BE2C (cell line): ENCODE measurements around the gene RALGPS1.
A peak's percentile ranks its signal among the peaks of the same experiment; 100 is the strongest.

Experiments used
- DNase-seq: peaks from one replicate; pipeline ENCODE4 v3.0.0-alpha.2; 2020
- H3K27me3 ChIP-seq: fragments of 250-450 bp; sonication (Bioruptor Pico); 2 replicates; pipeline ENCODE4 v1.5.1; 2020; ENCODE audit warnings: mild to moderate bottlenecking
- H3K36me3 ChIP-seq: fragments of 250-450 bp; sonication (Bioruptor Pico); 2 replicates; pipeline ENCODE4 v1.5.1; 2020; ENCODE audit warnings: mild to moderate bottlenecking
- H3K4me1 ChIP-seq: fragments of 250-450 bp; sonication (Bioruptor Pico); 2 replicates; pipeline ENCODE4 v1.5.1; 2020
- H3K4me3 ChIP-seq: 2 replicates; pipeline ENCODE4 v1.5.1; 2011; ENCODE audit warnings: low read depth, low read length
- H3K9me3 ChIP-seq: fragments of 250-450 bp; sonication (Bioruptor Pico); 2 replicates; pipeline ENCODE4 v1.5.1; 2020
- CTCF ChIP-seq: IDR thresholded peaks from 2 replicates; pipeline ENCODE4 v1.5.1; 2012; ENCODE audit warnings: mild to moderate bottlenecking, low read depth, low read length

The RALGPS1 gene

DNA sequence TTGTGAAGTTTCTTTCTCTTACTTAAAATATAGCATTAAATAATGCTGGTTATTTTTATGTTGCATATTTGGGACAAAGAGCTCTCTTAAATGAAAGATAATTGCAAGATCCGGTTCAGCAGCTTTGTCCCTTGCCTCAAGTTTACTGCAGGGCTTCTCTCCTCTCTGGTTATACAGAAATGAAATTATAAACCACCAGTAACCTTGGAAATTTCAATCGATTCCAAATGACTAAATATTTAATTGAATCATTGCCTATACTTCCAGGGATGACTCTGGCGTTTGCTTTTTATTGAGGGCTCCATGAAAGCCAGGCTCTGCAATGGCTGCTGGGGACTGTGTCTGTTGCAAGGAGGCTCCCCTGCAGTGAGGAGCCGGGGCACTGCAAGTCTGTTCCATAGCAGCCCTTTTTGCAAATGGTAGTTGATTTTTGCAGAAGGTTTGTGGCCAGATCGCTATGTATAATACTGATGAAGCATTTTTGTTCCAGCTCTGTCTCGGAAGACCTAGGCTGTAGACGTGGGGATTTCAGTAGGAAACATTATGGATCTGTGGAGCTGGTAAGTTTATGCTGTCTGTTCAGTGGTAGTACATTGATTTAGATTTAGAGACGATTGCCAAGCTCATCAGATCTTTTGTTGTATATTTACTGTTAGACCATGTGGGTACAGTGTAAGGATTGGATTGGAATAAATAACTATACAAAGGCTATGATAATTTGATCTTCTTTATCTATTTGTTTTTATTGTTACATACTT is 350.1 kb downstream of the RALGPS1 start, which contains the start of gene GARNL3:
GARNL3 (plus strand) TSS at position 313 of the 758 bp plus-strand sequence; CDS start at position 417, 104 bp downstream.
- peaks cover 29% of the 10 kb centered on the region for H3K4me1 ChIP-seq
- no peaks in the 10 kb centered on the region for H3K27me3 ChIP-seq
- DNase-seq, result peak; percentile 59
- H3K36me3 ChIP-seq, result no peaks in the 10 kb centered on the region; the same call in 1 of the 2 replicates
- H3K4me3 ChIP-seq, result peak within 1 kb of the TSS; percentile 70
- no peaks in the 10 kb centered on the region for H3K9me3 ChIP-seq
- TF ChIP-seq CTCF, result no peak

DNA sequence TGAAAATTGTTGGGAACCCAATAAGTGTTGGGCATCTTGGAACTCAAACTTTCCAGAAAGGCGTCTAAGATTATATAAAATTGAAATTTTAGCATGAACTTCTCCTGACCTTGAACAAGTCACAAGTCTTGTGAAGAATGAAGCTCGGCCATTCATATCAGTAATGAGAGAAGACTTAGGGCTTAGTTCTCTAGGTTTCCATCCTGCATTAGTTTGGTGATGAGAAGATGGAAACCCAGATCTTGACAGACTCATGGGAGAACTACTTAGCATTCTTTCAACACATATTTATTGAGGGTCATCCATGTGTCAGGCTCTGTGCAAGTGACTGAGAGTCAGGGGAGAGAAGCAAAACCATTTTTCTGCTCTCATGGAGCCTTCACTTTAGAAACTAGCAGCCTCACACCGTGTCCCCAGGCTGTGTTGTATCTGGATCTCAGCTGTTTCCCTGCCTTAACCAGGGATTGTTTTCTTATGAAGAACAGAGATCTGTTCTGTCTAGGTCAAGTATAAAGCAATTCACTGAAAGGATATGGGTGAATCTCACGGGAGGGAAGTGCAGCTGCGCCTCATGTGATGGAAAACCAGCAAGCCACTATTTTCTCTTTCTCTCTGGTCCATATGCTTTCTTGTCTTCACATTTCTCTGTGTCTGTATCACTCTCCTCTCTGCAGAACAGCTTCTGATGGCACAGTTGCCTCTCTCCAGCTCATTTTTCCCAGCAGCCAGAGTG is 353.4 kb downstream of the RALGPS1 start:
- peak; percentile 32 for DNase-seq
- Histone ChIP-seq H3K4me3 (peak overlapping the region; percentile 23), H3K4me1 (peaks cover 35% of the 10 kb centered on the region), H3K36me3 (no peaks in the 10 kb centered on the region; the same call in 1 of the 2 replicates), H3K9me3 (no peaks in the 10 kb centered on the region), H3K27me3 (no peaks in the 10 kb centered on the region)
- TF ChIP-seq CTCF, result no peak

- TF ChIP-seq CTCF, result no peak
- Histone ChIP-seq H3K4me1 (peaks cover 33% of the 10 kb centered on the region), H3K9me3 (no peaks in the 10 kb centered on the region; the same call in 1 of the 2 replicates), H3K27me3 (no peaks in the 10 kb centered on the region), H3K36me3 (peaks cover 5% of the 10 kb centered on the region), H3K4me3 (no peak overlapping the region)
- no peak for DNase-seq
Measured at GRCh38 chr9:127269449-127269848, 354.9 kb downstream of the RALGPS1 start.
